K562 (cell line): ENCODE data around the gene PHF21A. TPM values are rescaled to one million over a fixed set of nuclear protein-coding genes. Genes with fewer than 3 reads are reported as not detected.

Source experiments
- ARID3B ChIP-seq: fragments of 250-450 bp; sonication (Bioruptor Pico); IDR thresholded peaks from 2 replicates; pipeline ENCODE4 v1.4.0; 2020; ENCODE audit warnings: borderline replicate concordance
- ARNT ChIP-seq, 2 experiments: fragments of 450-650 bp; IDR thresholded peaks; 2 replicates each; pipeline ENCODE4 v1.6.1; 2016; ENCODE audit warnings: mild to moderate bottlenecking in 1 of 2
- BCL6 ChIP-seq: fragments of 250-450 bp; sonication (Bioruptor Pico); IDR thresholded peaks from 2 replicates; pipeline ENCODE4 v1.4.0; 2020
- CREM ChIP-seq: IDR thresholded peaks from 2 replicates; pipeline ENCODE4 v1.6.1; 2014; ENCODE audit warnings: antibody characterized with exemption, low read depth
- CTBP1 ChIP-seq: fragments of 450-650 bp; IDR thresholded peaks from 2 replicates; pipeline ENCODE4 v1.6.1; 2016; ENCODE audit warnings: borderline replicate concordance
- EP400 ChIP-seq: fragments of 450-650 bp; IDR thresholded peaks from 2 replicates; pipeline ENCODE4 v1.6.1; 2017; ENCODE audit warnings: antibody characterized with exemption, mild to moderate bottlenecking, moderate library complexity
- FIP1L1 ChIP-seq: fragments of 200-400 bp; formaldehyde crosslinking; IDR thresholded peaks from 2 replicates; pipeline ENCODE4 v1.6.1; 2018; ENCODE audit warnings: mild to moderate bottlenecking, low read depth, low read length; ENCODE audit not compliant: poor library complexity, severe bottlenecking
- FOXJ2 ChIP-seq: fragments of 200-800 bp; sonication (Bioruptor generic); IDR thresholded peaks from 2 replicates; pipeline ENCODE4 v1.6.1; 2016; ENCODE audit warnings: missing genetic modification characterization, missing compliant biosample characterization
- HMBOX1 ChIP-seq: sonication (generic); IDR thresholded peaks from 2 replicates; pipeline ENCODE4 v1.6.1; 2016
- HMG20A ChIP-seq: fragments of 450-650 bp; formaldehyde crosslinking; conservative IDR thresholded peaks from 2 replicates; pipeline ENCODE4 v1.4.0; 2020; ENCODE audit warnings: mild to moderate bottlenecking, mixed read lengths
- LARP7 ChIP-seq: fragments of 450-650 bp; IDR thresholded peaks from 2 replicates; pipeline ENCODE4 v1.6.1; 2016
- MNT ChIP-seq, 2 experiments: fragments of 450-650 bp; conservative IDR thresholded peaks; 2 replicates each; pipeline ENCODE4 v1.6.1; 2017; ENCODE audit warnings: mild to moderate bottlenecking in 2 of 2, moderate library complexity in 2 of 2
- MTA2 ChIP-seq: fragments of 450-650 bp; IDR thresholded peaks from 2 replicates; pipeline ENCODE4 v1.6.1; 2016; ENCODE audit warnings: low read depth
- PKNOX1 ChIP-seq: fragments of 450-650 bp; IDR thresholded peaks from 2 replicates; pipeline ENCODE4 v1.6.1; 2016
- RB1 ChIP-seq: fragments of 450-650 bp; IDR thresholded peaks from 2 replicates; pipeline ENCODE4 v1.6.1; 2017; ENCODE audit warnings: low read depth, mild to moderate bottlenecking
- RFX1 ChIP-seq: fragments of 450-650 bp; IDR thresholded peaks from 2 replicates; pipeline ENCODE4 v1.6.1; 2016; ENCODE audit warnings: mild to moderate bottlenecking, moderate library complexity
- TBL1XR1 ChIP-seq, 2 experiments: IDR thresholded peaks; 2 replicates each; pipeline ENCODE4 v1.6.1; 2012; ENCODE audit warnings: improper control_type of control experiment in 2 of 2, low read length in 2 of 2, mild to moderate bottlenecking in 1 of 2
- TOE1 ChIP-seq, 2 experiments: fragments of 450-650 bp in 1 of 2; sonication (generic) in 1 of 2; formaldehyde crosslinking in 1 of 2; IDR thresholded peaks; 2 replicates each; pipeline versions ENCODE4 v1.7.1 to v1.8.0; 2016 to 2022; ENCODE audit warnings: borderline replicate concordance in 2 of 2, mild to moderate bottlenecking in 2 of 2, antibody characterized with exemption in 1 of 2, inconsistent platforms in 1 of 2, low read depth in 1 of 2, missing genetic modification reagents in 1 of 2, moderate library complexity in 1 of 2
- UBTF ChIP-seq, 2 experiments: IDR thresholded peaks; 2 replicates each; pipeline ENCODE4 v1.6.1; 2012; ENCODE audit warnings: improper control_type of control experiment in 2 of 2, low read depth in 2 of 2, low read length in 2 of 2, borderline replicate concordance in 1 of 2
- ZFX ChIP-seq: sonication (generic); formaldehyde crosslinking; IDR thresholded peaks from 2 replicates; pipeline ENCODE4 v1.8.0; 2022; ENCODE audit warnings: mild to moderate bottlenecking, missing genetic modification reagents, moderate library complexity
- ZKSCAN8 ChIP-seq: fragments of 200-800 bp; sonication (Bioruptor generic); IDR thresholded peaks from 2 replicates; pipeline ENCODE4 v1.6.1; 2016; ENCODE audit warnings: missing genetic modification characterization, missing compliant biosample characterization
- polyA plus RNA-seq, 8 experiments: library from polyadenylated mRNA; depleted of rRNA in 4 of 8; stranded (reverse) in 5 of 8; unstranded in 3 of 8; fragments of >200 nt; fragmentation: Nextera tagmentation in 2 of 8; fragmentation: Illumina TruSeq in 1 of 8; extraction: Ambion mirVana in 2 of 8; extraction: Trizol in 1 of 8; gene quantifications; 2 replicates each; pipeline versions ENCODE4 v1.2.1 to v1.2.3, GENCODE V29; 2011 to 2014; ENCODE audit warnings: inconsistent platforms in 1 of 8, missing spikeins in 1 of 8
- total RNA-seq, 7 experiments: library from RNA; depleted of rRNA in 6 of 7; stranded (reverse); fragments of >200 nt in 6 of 7; fragmentation: Illumina TruSeq in 2 of 7; extraction: Trizol in 2 of 7; gene quantifications; 2 replicates each; pipeline versions ENCODE4 v1.2.1 to v1.2.3, GENCODE V29; 2011 to 2021; ENCODE audit warnings: low replicate concordance in 1 of 7

PHF21A gene
- total and polyA plus RNA-seq, 9 of the 15 experiments (the other 6 are each of a cell fraction or from before 2014, with no cell fraction given) = 1.5 to 32.4 (median 10.7) TPM

- no peak for TF ChIP-seq FIP1L1
- TF ChIP-seq ARID3B (CRISPR knock-in tag) = no peak
- TF ChIP-seq RFX1 = peak; percentile 58
- peak; percentile 93 for TF ChIP-seq CTBP1
- TF ChIP-seq ZFX (CRISPR knock-in tag) = no peak
- TF ChIP-seq CREM = peak; percentile 56; the same call in 1 of the 2 replicates
- peak; percentile 60 for TF ChIP-seq EP400
- TF ChIP-seq HMG20A (CRISPR knock-in tag) = no peak
- peak; percentile 34; the same call in 1 of the 2 replicates for TF ChIP-seq PKNOX1
- peak; percentile 54; the same call in 1 of the 2 replicates for TF ChIP-seq TOE1 (IDR thresholded peaks at IDR 0.05; ENCODE audit: borderline replicate concordance)
- TF ChIP-seq TOE1 (CRISPR knock-in tag; IDR thresholded peaks at IDR 0.05; ENCODE audit: borderline replicate concordance, low read depth) = no peak
- peak in 1 of 2 experiments; percentile 65; a peak in 2 of 4 replicates for TF ChIP-seq MNT (conservative IDR thresholded peaks at IDR 0.05)
- TF ChIP-seq TBL1XR1 (IDR thresholded peaks at IDR 0.05; ENCODE audit: low read length in 2 of 2) = 0 out of 4 replicates have a peak, but pooled peaks of 1 of the 2 experiments have one; percentile 55
- TF ChIP-seq BCL6 (CRISPR knock-in tag) = no peak
- peak; percentile 40 to 81; a peak in 2 of 4 replicates for TF ChIP-seq ARNT (IDR thresholded peaks at IDR 0.05)
- peak; percentile 38; the same call in 1 of the 2 replicates for TF ChIP-seq RB1
- TF ChIP-seq ZKSCAN8 (CRISPR knock-in tag) = no peak
- TF ChIP-seq FOXJ2 (tag) = peak; percentile 75; the same call in 1 of the 2 replicates
- TF ChIP-seq UBTF (IDR thresholded peaks at IDR 0.05; ENCODE audit: borderline replicate concordance in 1 of 2, low read depth in 2 of 2, low read length in 2 of 2) = 0 out of 4 replicates have a peak, but pooled peaks of 1 of the 2 experiments have one; percentile 55
- peak; percentile 6; the same call in 1 of the 2 replicates for TF ChIP-seq MTA2
- TF ChIP-seq HMBOX1 = peak; percentile 69; the same call in 1 of the 2 replicates
- no peak for TF ChIP-seq LARP7
Measured at GRCh38 chr11:46127150-46127638, 5.9 kb upstream of the PHF21A start (continued).
